NT2/D1 (cell line): ENCODE results near the gene SLC6A16.

Experiments used
- DNase-seq: peaks from one replicate; pipeline ENCODE4 v3.0.0-alpha.2; 2011; ENCODE audit warnings: low read depth, low spot score
- H3K27me3 ChIP-seq: 2 replicates; pipeline ENCODE4 v1.6.0; 2011; ENCODE audit warnings: mild to moderate bottlenecking; ENCODE audit not compliant: insufficient read length, insufficient read depth
- H3K36me3 ChIP-seq: 2 replicates; pipeline ENCODE4 v1.6.1; 2011; ENCODE audit warnings: mild to moderate bottlenecking, low read length, mixed read lengths; ENCODE audit not compliant: insufficient read depth, insufficient read length
- H3K4me1 ChIP-seq: 2 replicates; pipeline ENCODE4 v1.5.1; 2011; ENCODE audit not compliant: insufficient read depth, insufficient read length
- H3K4me3 ChIP-seq: 2 replicates; pipeline ENCODE4 v1.5.1; 2011; ENCODE audit warnings: low read depth; ENCODE audit not compliant: insufficient read length
- H3K9ac ChIP-seq: 2 replicates; pipeline ENCODE4 v1.6.0; 2011; ENCODE audit warnings: low read depth; ENCODE audit not compliant: insufficient read length
- H3K9me3 ChIP-seq: 2 replicates; pipeline ENCODE4 v1.5.1; 2011; ENCODE audit warnings: mild to moderate bottlenecking, low read length; ENCODE audit not compliant: insufficient read depth
- SUZ12 ChIP-seq: IDR thresholded peaks from 2 replicates; pipeline ENCODE4 v1.6.1; 2011; ENCODE audit not compliant: insufficient read length, insufficient read depth; ENCODE audit errors: extremely low read depth
- YY1 ChIP-seq: IDR thresholded peaks from 2 replicates; pipeline ENCODE4 v1.6.1; 2011; ENCODE audit not compliant: insufficient read length, insufficient read depth
- ZNF274 ChIP-seq: IDR thresholded peaks from 2 replicates; pipeline ENCODE4 v1.6.1; 2011; ENCODE audit warnings: mild to moderate bottlenecking, low read depth, low read length

Gene SLC6A16

GRCh38 chr19:49363268-49364082 is 38.5 kb upstream of the SLC6A16 start, which contains the start of gene DKKL1:
Gene DKKL1 (plus strand): TSS chr19:49363877. CDS start chr19:49363999, 122 bp downstream.
- TF ChIP-seq SUZ12, result no peak
- TF ChIP-seq ZNF274, result no peak
- no peak for TF ChIP-seq YY1
- H3K4me3 ChIP-seq, result peak within 1 kb of the TSS; percentile 89
- peak; percentile 94 for DNase-seq
- peak within 1 kb of the TSS; percentile 50 for H3K9ac ChIP-seq
- peaks cover 11% of the 10 kb centered on the region for H3K36me3 ChIP-seq
- H3K4me1 ChIP-seq, result peaks cover 4% of the 10 kb centered on the region
- H3K27me3 ChIP-seq, result no peaks in the 10 kb centered on the region
- H3K9me3 ChIP-seq, result peaks cover 10% of the 10 kb centered on the region

GRCh38 chr19:49362929-49363267 is 37.9 kb upstream of the SLC6A16 start:
- peaks cover 16% of the 10 kb centered on the region for H3K36me3 ChIP-seq
- H3K27me3 ChIP-seq, result no peaks in the 10 kb centered on the region
- H3K4me3 ChIP-seq, result peak overlapping the region; percentile 89
- no peak for DNase-seq
- peak overlapping the region; percentile 43 for H3K9ac ChIP-seq
- peaks cover 4% of the 10 kb centered on the region for H3K4me1 ChIP-seq
- TF ChIP-seq SUZ12, result no peak
- no peak for TF ChIP-seq ZNF274
- TF ChIP-seq YY1, result no peak
- 0 out of 2 replicates have a peak, but pooled peaks cover 4% of the 10 kb centered on the region for H3K9me3 ChIP-seq

GRCh38 chr19:49362048-49362928 is 37.3 kb upstream of the SLC6A16 start, which contains the start of gene TEAD2:
Gene TEAD2 (minus strand): TSS chr19:49362416. CDS start chr19:49360075, 2,341 bp downstream.
- H3K36me3 ChIP-seq, result peaks cover 22% of the 10 kb centered on the region
- H3K9ac ChIP-seq, result peak within 1 kb of the TSS; percentile 92
- H3K4me3 ChIP-seq, result peak within 1 kb of the TSS; percentile 89
- no peak for DNase-seq
- peaks cover 4% of the 10 kb centered on the region for H3K4me1 ChIP-seq
- H3K9me3 ChIP-seq, result no peaks in the 10 kb centered on the region
- no peaks in the 10 kb centered on the region for H3K27me3 ChIP-seq
- TF ChIP-seq YY1 (no peak), ZNF274 (no peak)

- Histone ChIP-seq H3K36me3 (peaks cover 29% of the 10 kb centered on the region), H3K9ac (peak overlapping the region; percentile 92), H3K9me3 (no peaks in the 10 kb centered on the region), H3K4me3 (peak overlapping the region; percentile 89), H3K4me1 (peaks cover 4% of the 10 kb centered on the region), H3K27me3 (no peaks in the 10 kb centered on the region)
- no peak for DNase-seq
- TF ChIP-seq ZNF274, result no peak
- no peak for TF ChIP-seq SUZ12
- TF ChIP-seq YY1, result no peak
Observed at GRCh38 chr19:49361438-49362047, 36.6 kb upstream of the SLC6A16 start.

GRCh38 chr19:49359851-49360820 is 35.1 kb upstream of the SLC6A16 start:
- H3K9ac ChIP-seq, result peak overlapping the region; percentile 24
- H3K9me3 ChIP-seq, result no peaks in the 10 kb centered on the region
- TF ChIP-seq YY1 (no peak), SUZ12 (no peak), ZNF274 (no peak)
- DNase-seq, result no peak
- H3K36me3 ChIP-seq, result peaks cover 42% of the 10 kb centered on the region
- no peak overlapping the region for H3K4me3 ChIP-seq
- H3K4me1 ChIP-seq, result peaks cover 4% of the 10 kb centered on the region
- H3K27me3 ChIP-seq, result no peaks in the 10 kb centered on the region

- TF ChIP-seq ZNF274 (no peak), SUZ12 (no peak), YY1 (no peak)
- no peak for DNase-seq
- Histone ChIP-seq H3K4me1 (no peaks in the 10 kb centered on the region), H3K9ac (peak overlapping the region; percentile 21), H3K27me3 (no peaks in the 10 kb centered on the region), H3K9me3 (no peaks in the 10 kb centered on the region), H3K36me3 (peaks cover 68% of the 10 kb centered on the region), H3K4me3 (no peak overlapping the region)
Observed at GRCh38 chr19:49357186-49357585, 32.2 kb upstream of the SLC6A16 start.
